ENCODE data around the gene C19orf47. TPM values are rescaled to one million over a fixed set of nuclear protein-coding genes. Genes with fewer than 3 reads are reported as not detected.

C19orf47 gene
- total and polyA plus RNA-seq, 2 donors (not counting 3 experiments of a cell fraction or from before 2014, with no cell fraction given) = 16.4 to 27.0 TPM

DNA sequence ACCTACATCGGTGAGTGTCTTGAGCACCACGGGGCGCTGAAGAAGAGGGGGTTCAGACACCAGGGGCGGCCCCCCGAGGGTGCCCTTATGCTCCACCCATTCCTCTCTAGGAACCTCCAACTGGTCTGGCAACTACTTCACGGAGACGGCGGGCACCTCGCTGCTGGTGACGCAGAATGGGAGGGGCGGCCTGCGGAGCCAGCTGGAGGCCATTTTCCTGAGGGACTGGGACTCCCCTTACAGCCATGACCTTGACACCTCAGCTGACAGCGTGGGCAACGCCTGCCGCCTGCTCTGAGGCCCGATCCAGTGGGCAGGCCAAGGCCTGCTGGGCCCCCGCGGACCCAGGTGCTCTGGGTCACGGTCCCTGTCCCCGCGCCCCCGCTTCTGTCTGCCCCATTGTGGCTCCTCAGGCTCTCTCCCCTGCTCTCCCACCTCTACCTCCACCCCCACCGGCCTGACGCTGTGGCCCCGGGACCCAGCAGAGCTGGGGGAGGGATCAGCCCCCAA, 29.7 kb upstream of the C19orf47 start:
- Histone ChIP-seq H3K9ac (replicated peaks; ENCODE audit: extremely low read depth, insufficient read depth, low read length) (no peak overlapping the region), H3K27me3 (ENCODE audit: control insufficient read depth in 2 of 2, insufficient read depth in 2 of 2, low read length in 2 of 2) (no peaks in the 10 kb centered on the region), H4K20me1 (replicated peaks; ENCODE audit: control insufficient read depth, extremely low read depth, insufficient read depth, low read length) (no peaks in the 10 kb centered on the region), H3K36me3 (ENCODE audit: control insufficient read depth in 2 of 2, extremely low read depth in 1 of 2, insufficient read depth in 2 of 2, low read length in 2 of 2) (peaks cover 0 to 12% of the 10 kb centered on the region in 2 experiments), H3K9me3 (replicated peaks; ENCODE audit: control insufficient read depth, insufficient read depth, low read length) (no peaks in the 10 kb centered on the region), H3K4me3 (replicated peaks in 1 of 3; ENCODE audit: insufficient read depth in 1 of 3, low read depth in 1 of 3, low read length in 3 of 3) (no peak overlapping the region), H3K4me1 (ENCODE audit: control insufficient read depth, extremely low read depth, insufficient read depth, low read length) (no peaks in the 10 kb centered on the region), H3K79me2 (ENCODE audit: control insufficient read depth, insufficient read depth, low read length) (no peaks in the 10 kb centered on the region), H3K9me1 (replicated peaks; ENCODE audit: control insufficient read depth, extremely low read depth, insufficient read depth, low read length) (no peaks in the 10 kb centered on the region), H2AFZ (ENCODE audit: low read depth, low read length) (no peak overlapping the region), H3K27ac (ENCODE audit: insufficient read depth, low read depth, low read length) (no peak overlapping the region), H3K4me2 (ENCODE audit: insufficient read depth, low read length) (no peak overlapping the region)
- dilution Hi-C loops (cut with MboI; ENCODE audit: extremely low pct_ligation_motif_present, low sequenced_read_pairs) = no loop called here
- FAIRE-seq = no peak
- no peak for DNase-seq (ENCODE audit: low read depth, low spot score)
- intact Hi-C loops (cut with micrococcal nuclease) = no loop called here
- TF ChIP-seq FOS (IDR thresholded peaks at IDR 0.05; ENCODE audit: borderline replicate concordance, insufficient read depth, low read length) (no peak), JUN (IDR thresholded peaks at IDR 0.05; ENCODE audit: borderline replicate concordance, insufficient read depth, insufficient read length, low read depth) (no peak), POLR2A (IDR thresholded peaks at IDR 0.05; ENCODE audit: low read depth, low read length) (no peak), EZH2 (IDR thresholded peaks at IDR 0.05; ENCODE audit: borderline replicate concordance, low read depth, low read length, severe bottlenecking) (no peak), GATA2 (IDR thresholded peaks at IDR 0.05; ENCODE audit: insufficient read depth, insufficient read length, low read depth, low read length) (no peak), POLR2AphosphoS5 (IDR thresholded peaks at IDR 0.05; ENCODE audit: insufficient read depth, low read depth, low read length) (no peak), MYC (IDR thresholded peaks at IDR 0.05; ENCODE audit: low read depth, low read length) (no peak)
- TF ChIP-seq, protein P1, sequence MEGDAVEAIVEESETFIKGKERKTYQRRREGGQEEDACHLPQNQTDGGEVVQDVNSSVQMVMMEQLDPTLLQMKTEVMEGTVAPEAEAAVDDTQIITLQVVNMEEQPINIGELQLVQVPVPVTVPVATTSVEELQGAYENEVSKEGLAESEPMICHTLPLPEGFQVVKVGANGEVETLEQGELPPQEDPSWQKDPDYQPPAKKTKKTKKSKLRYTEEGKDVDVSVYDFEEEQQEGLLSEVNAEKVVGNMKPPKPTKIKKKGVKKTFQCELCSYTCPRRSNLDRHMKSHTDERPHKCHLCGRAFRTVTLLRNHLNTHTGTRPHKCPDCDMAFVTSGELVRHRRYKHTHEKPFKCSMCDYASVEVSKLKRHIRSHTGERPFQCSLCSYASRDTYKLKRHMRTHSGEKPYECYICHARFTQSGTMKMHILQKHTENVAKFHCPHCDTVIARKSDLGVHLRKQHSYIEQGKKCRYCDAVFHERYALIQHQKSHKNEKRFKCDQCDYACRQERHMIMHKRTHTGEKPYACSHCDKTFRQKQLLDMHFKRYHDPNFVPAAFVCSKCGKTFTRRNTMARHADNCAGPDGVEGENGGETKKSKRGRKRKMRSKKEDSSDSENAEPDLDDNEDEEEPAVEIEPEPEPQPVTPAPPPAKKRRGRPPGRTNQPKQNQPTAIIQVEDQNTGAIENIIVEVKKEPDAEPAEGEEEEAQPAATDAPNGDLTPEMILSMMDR (IDR thresholded peaks at IDR 0.05; ENCODE audit: extremely low read depth in 1 of 2, insufficient read depth in 1 of 2, low read depth in 1 of 2, low read length in 2 of 2) = no peak
- TF ChIP-seq, protein P2, sequence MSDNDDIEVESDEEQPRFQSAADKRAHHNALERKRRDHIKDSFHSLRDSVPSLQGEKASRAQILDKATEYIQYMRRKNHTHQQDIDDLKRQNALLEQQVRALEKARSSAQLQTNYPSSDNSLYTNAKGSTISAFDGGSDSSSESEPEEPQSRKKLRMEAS (IDR thresholded peaks at IDR 0.05; ENCODE audit: insufficient read depth, insufficient read length) = no peak
- ChIA-PET CTCF (no interaction called here), POLR2A (no interaction called here)
- TSS peak; percentile 92 for BruUV-seq (replicated peaks)

Data from endothelial cell of umbilical vein (primary cell).